Suppressor macrophage treated with lipopolysaccharide for 1 hour (primary cell): ENCODE data around the gene TFAP2A.

Source experiments
- DNase-seq, 3 donors: peaks; one replicate each; pipeline ENCODE4 v3.0.0-alpha.2; 2020 to 2022

TFAP2A gene

DNA sequence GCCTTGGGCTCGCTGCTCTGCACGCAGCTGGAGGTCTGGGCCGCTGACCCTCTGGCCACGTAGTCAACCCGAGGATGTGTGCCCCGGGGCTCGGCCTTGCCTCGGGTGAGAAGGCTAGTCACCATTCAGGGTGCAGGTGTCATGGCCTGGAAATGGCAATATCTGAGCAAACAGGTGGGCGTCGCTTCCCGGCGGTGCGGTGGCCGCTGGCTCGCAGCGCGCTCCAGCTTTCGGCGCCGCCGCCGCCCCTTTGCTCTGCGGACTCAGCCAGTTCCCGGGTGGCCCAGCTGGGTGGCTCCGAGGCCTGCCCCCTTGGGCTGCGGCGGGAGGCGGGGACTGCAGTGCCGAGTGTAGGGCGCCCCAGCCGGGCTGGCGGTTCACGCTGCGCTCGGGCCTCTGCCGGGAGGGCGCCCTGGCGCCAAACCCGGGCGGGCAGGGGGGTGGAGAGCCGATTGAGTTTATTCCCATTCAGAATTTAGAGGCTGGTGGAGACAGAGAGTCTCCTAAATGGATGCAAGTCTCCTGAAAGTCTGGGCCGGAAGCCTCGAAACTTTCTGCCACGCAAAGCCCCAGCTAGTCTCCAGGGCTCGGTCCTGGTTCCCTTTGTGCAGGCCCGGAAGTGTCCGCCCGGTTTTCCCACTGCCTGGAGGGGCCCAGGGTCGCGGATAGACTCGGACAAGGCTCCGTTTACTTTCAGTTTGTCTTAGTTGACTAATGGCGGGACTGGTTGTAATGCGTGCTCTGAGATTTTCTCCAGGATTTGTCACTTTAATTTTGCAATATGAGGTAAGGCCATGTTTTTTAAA, 11.3 kb upstream of the TFAP2A start:
- DNase-seq: peak in 1 of 3 donors; percentile 41

DNA sequence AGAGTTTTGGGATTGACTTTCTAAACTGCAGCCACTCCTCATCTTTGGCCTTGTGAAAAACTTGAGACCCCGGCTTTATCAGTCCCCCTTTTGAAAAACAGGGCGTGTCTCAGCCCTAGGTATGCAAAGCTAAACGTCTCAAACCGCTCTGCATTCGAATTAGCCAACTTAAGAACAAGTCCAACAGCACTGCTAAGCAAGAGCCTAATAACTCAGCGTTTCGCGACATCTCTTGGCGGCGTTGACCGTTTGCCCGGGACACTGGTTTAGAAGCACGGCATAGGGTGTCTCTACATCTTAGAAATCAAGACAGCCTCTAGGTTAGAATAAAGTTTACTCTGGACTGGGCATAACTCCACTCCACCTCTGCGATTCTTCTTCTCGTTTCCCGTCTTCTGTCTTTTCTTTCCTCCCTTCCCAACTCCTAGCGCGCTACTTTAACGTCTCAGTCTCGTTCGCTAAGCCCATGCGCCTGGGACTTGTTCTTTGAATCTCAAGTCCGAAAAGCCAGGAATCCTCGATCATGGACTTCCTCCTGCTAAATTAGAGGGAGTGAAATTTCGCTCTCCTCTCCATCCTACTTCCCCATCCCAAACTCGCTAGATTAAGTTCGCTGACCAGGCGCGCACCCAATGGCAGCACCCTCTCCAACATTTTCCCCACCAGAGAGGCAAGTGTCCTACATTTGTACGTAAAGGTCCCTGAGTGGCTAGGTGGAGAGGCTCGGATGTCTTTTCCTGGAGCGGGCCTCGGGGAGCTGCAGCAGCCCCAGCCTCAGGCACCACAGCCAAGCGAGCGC, 10.5 kb upstream of the TFAP2A start:
- DNase-seq: no peak

DNA sequence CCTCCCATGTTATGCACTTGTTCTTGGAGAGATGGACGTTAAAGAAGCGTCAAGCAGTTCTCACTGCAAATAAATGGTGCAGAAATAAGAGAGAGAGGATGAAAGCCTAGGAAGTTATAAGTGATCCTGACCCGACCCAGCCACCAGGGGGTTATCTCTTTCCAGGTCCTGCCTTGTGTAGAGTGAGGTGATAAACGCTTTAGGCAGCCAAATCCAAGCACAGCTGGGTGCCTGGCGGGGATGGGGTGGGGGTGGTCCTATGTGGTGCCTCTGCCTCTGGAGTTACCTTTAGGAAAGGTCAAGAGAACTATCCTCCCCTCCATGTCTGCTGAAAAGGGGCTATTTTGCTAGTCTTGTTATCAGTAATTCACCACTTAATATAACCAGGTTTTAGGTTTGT, 9.2 kb upstream of the TFAP2A start:
- no peak for DNase-seq

DNA sequence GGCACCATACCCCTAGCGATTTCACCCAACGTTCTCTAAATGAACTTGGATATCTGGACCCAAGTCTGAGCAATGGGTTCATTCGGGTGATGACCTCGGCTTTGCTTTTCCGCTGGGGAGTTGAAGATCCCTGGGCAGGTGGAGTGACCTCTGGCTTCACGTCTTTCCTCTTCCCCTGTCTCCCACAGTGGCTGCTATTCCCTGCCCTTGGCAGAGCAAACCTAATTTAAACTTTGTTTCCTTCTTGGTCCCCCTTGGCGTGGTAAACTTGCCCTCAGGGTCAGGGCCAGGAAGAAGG, 7.8 kb upstream of the TFAP2A start:
- no peak for DNase-seq

DNA sequence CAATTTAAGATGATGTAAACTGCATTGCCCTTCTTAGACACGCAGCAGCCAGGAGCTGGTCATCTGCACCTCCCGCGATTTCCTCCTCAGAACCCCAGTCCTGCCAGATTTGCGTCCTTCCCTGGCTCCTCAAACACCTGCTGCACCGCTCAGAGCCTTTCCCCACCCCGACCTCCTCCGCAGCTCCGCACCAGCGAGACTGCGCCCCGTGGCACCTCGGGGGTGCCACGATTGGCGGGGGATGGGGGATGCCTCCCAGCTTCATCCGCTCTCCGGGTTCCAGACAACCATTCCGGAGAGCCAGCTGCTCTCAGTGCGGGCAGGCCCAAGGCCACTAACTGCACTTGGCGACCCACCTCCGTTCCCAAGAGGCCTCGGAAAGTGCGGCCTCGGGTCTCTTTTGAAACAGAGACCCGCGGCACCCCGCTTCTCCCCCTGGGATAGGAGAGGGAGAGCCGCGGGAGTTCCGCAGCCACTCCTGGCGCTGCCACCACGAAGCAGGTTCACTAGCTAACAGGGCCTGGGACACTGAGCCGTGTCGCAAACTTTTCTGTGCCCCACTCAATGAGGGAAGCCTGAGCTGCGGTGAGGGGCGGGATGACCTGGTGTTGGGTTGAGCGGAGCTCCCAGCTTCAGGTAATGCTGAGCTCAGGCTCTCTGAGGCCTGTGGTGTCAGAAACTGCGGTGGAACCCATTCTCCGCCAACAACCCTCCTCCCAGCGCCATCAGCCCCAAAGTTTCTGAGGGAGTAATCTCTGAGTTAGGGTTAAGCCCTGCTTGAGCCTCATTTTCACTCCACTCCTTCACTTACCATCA, 7.3 kb upstream of the TFAP2A start:
- no peak for DNase-seq

DNA sequence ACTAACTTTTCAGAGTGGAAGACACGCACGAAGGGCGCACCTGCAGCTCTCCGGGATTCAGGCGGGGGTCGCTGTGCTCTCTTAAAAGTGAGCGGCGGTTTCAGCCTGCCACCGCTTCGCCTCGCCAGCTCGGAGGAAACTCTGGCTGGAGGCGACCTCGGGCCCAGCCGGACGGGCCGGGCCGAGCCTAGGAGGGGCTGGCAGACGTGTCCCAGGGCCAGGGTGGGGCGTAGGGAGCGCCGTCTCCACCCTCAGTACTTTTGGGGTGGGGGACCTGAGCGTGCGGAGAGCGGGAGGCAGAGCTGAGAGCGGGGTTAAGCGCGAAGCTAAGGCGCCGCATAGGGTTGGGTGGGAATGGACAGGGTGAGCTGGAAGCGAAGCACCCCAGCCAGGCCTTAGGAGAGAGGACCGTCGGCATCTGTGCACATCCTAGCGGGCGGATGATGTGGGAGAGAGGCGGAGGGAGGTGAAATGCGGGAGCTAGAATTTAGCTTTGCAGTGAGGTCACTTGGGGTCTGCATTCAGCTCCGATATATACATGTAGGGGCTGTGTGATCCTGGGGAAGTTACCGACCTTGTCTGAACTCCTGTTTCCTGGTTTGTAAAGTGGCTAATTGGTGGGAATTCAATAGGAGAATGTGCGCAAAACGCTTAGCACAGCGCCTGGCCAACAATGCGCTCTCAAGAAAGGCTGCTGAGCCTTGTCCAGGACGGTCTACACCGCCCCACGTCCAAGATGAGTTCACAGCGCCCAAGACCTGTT, 6.5 kb upstream of the TFAP2A start:
- no peak for DNase-seq

DNA sequence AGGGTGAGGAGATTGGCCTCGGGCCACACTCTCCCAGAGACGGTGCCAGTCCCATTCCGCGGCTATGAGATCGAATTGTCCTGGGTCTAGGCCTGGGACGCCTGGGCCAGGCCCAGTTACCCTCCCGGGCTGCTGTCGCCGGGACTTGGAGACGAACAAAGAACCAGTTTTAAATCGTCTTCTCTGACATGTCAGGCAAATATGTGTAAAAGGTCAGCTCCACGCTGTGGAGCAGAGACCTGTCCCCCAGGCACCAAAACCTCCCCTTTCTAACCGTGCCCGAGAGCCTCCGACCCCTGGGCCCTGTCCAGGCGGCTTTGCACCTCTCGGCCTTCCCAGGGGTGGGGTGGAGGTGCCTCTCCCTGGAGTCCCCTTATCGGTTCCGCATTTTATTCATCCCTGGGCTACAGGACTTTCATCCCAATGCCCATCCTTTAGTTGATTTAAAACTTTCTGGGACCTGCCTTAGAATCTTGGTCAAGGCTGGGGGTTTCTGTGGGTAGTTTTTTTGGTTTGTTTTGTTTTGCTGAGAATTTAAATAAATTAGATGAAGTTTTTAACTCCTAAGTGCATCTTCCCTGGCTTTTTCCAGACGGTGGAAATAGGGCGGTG, 5.8 kb upstream of the TFAP2A start:
- no peak for DNase-seq

DNA sequence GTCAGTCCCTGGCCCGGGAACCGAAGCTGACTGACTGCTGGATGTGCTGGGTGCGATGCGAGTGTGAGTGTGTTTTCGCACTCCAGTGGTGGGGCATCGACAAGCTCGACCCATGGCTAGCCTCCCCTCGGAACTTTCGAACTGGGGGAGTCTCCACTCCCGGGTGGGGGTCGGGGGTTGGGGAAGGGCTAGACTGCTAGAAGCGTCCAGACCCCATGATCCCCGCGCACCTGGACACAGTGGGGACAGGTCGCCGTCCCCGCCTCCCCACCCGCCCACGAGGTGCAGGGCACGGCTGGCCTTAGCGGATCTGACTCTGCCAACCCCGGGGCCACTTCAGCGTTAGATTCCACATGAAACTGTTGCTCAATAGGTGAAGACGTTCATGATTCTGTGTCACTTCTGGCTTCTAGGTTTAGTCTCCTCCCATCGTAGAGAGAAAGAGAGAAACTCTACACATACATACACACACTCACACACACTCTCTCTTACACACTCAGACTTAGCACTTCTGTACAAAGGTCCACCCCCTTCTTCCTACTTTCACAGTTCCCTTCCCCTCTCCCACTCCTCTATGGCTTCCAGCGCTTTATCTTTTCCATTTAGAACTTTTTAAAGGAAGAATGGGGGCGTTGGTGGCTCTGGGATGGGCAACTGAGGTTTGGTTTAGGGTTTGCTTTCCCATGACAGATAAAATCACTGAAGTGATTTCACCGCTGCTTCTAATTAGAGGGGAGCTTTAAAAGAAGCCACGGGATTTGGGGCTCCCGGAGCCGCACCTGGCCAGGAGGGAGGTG, 5.1 kb upstream of the TFAP2A start:
- peak in 2 of 3 donors; percentile 35 to 39 for DNase-seq

DNA sequence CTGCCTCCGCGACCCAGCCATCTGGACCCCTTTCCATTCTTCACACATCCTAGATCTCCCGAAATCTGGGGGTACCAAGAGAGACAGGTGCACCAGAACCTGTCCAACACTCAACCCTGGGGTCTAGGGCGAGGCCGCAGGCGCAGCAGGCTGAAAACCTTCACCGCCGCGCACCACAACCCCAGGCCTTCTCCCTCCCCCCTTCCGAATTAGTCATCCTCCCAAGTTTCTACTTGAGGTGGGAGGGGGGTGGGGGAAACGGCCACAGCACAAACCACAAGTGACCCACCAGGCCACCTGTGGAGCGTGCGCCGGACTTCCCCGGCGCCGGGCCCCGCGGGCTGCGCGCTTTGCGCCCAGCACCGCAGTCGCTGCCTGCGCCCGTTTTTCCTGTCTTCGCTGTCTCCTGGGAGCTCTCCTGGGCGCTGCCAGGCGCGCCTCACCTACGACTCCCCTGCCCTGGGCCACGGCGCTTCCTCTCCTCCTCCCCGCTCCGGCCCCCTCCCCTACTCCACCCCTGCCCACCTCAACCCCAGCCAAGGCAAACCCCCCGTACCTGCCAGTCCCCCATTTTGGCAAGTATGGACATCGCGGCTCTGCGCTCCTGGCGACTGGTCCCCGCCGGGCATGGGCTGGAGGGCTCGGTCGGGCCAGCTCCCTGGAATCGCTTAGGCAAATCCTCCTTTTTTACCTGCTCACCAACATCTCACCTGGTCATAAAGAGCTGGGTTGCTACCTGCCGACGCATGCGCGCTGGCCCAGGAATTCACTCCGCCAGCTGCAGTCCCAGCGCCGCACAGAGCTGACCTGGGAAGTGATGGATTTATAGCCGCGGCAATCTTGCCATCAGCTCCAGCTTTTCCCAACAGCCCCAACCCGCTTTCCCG, 4.2 kb upstream of the TFAP2A start:
- no peak for DNase-seq

DNA sequence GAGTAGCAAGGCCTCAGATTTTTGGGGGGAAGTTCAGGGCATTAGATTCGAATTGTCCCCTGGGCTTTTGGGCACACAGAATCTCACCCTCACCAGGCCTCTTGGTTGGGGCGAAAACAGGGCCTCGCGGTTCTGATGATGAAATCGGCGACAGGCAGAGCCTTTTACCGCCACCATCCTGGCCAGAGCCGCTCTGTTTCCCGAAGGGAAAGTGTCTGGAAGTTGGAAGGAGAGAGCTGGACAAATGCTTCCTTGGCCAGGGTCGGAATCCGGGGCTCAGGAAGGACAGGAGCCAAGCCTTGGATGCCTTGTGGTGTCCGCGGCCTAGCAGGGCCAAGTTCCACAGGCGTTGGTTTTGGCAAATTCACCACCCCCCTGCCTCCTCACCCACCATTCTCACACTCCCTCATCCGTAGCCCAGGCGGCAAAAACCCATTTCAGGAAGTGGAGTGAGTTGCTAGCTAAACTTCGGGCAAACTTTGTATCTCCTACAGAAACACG, 3.5 kb upstream of the TFAP2A start:
- no peak for DNase-seq

DNA sequence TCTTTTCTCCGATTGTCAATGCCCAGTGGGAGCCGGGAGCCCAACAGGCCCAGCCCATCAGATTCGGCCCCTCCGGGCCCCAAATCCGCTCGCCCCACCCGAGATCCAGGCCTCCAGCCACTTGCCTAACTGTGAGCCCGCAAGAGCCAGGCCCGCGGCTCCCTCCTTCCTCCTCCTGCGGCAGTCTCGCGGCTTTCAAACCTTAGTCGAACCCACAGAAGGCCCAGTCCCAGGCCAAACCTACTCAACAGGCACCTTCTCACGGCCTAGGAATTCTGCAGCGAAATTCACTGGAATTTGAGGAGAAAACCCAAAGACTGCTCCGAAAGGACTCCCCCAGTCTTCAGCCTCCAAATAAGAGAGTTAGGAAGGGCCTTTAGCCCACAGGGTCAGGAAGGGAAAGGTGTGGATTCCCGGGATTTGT, 2.8 kb upstream of the TFAP2A start:
- no peak for DNase-seq

DNA sequence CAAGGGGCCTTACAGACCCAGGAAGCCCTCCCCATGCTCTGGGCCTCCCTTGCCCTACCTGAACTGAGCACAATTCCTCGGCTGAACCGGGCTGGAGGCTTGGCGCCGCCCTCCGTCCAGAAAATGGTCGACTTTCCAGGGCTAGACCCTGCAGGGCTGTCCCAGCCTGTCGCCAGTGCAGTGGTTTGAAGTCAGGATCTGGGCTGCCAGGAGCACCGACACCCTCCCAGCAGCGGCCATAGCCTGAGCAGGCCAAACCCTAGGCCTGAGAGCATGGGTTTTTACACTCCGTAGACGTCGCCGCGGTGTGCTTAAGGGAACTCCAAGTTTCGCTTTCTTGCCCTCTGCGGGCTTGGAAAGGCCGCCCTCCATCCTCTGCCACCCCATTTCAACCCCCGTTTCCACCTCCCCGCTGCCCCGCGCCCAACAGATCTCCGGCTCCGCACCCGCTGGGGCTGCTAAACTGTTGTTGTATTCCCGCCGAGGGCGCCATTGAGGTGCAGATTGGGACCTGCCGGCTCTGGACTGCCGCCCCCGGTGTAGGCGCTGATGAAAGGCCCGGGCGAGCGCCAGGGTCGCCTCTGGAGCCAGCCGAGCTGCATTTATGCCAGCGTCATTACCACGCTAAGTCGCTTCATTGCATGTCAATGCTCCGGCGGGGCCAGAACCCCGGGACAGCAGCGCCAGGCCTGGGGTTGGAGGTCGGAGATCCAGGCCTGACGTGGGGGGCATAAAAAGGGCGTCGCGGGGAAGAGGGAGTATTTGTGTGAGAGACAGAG, 2.2 kb upstream of the TFAP2A start:
- peak in 1 of 3 donors; percentile 42 for DNase-seq

DNA sequence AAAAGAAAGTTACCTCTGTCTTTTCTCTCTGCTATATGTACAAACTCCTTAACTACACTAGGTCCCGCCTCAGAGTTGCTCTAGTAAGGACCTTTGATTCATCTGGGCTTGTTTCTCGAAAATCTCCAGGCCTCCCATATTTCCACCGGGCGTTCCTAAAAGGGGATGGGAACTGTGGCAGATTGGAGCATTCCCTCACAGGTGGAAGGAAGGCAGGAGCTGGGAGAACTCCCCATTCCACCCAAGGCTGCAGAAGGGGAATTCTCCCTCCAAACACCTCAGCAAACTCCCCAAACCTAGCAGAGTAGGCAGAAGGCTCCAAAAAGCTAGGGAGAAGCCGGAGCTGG, 1.6 kb upstream of the TFAP2A start:
- DNase-seq: no peak

DNA sequence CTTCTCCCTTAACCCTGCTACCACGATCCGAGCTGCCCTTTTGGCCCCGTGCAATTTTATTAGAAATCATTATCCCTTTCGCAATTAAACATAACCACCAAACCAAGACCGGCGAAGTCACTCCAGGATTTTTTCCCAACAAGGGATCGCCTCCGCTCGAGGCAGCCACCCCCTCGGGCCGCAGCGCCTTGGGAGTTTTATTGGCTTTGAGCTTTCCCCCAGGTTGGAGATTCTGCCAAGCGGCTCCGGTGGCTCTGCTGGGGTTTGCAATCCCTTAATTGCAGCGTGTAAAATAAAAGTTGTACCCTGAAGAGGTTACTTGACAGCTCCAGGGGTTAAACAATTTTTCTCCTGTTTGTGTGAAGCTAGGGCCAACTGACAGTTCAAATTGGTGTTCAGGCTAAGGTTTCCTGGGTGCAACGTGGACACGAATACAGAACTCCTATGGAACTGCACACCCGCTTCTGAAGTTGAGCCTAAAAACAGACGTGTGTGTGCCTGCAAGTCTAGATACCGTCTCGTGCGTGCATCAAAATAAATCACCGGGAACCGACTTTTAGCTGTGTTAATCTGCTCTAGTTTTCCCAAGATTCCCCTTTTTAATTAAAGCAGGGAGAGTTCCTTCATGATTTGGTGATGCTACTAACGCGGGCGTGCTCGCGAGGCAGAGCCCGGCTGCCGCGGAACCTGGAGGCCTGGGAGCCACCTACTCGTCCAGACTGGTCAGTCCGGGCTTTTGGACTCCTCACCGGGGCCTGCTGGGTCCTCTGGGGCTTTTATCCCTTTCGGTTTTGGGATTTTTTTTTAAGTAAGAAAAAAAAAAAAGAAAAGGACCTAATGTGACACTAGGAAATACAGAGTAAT, 975 bp upstream of the TFAP2A start:
- DNase-seq: no peak

DNA sequence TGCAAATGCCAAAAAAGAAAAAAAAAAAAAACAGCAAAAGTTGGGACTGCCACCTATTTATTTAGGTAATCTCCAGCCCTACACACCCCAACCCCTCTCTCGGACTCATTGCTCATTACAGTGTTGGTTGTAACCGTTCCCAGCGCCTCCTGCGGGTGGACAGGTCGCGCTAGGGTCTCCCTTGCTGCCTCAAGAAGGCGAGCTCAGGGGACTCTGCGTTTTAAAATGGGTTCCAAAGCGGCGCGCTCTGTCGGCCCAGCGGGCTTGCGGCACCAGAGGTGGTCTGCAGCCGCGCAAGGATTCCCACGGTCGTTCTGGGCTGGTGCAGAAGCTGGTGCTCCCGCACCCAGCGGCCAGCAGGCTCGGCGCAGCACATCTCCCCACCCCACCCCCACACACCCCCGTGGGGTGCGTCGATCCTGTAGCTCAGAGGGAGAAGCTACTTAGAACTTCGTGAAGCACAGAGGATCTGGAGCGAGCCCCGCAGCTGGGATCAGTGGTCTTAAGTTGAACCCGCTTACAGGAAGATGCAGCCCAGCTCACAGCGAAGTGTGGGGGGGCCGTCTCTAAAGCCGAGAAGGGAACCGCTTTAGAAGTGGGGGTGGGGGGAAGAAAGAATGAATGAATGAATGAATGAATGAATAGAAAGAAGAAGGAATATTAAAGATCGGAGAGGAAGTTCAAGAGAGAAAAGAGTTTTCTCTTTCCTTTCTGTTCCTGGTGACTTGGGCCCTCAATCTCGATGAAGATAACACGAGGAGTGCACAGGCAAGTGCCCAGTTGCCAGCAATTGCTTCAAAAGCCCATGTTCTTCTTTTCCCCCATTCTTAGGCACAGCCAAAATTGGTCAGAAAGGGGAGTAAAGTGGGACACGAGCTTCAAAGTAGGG, 780 bp downstream of the TFAP2A start:
- DNase-seq: no peak

DNA sequence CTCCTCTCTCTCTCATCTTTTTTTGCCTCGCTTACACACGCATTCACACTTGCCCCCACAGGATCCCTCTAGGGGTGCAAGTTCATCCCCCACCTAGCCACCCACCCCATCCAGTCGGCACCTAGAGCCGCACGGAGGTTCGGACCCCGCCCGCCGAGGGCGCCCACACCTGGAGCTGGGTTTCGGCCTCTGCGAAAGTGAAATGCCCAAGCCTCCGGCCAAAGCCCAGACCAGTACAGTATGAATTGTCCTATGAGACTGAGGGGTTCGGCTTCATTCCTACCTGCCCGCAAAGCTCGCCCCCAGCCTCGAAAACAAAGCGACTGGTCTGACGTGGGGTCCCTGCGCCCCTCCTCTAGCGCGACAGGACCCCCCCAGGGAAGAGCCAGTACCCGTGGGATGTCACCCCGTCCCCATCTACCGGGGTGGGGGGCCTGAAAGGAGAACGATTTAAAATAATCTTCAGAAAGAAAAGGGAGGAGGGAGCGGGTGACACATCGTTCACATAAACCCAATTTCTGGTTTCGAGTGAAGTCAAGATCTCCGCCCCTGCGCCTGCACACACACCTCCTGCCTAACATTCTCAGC, 1.5 kb downstream of the TFAP2A start:
- DNase-seq: no peak
